ENCODE results near the gene SERPINC1.
"Not testable (repeated sequence)": the region's sequence is repeated elsewhere in the genome, so short reads cannot be mapped to it uniquely, and the experiment has no call there.

SERPINC1 gene

DNA sequence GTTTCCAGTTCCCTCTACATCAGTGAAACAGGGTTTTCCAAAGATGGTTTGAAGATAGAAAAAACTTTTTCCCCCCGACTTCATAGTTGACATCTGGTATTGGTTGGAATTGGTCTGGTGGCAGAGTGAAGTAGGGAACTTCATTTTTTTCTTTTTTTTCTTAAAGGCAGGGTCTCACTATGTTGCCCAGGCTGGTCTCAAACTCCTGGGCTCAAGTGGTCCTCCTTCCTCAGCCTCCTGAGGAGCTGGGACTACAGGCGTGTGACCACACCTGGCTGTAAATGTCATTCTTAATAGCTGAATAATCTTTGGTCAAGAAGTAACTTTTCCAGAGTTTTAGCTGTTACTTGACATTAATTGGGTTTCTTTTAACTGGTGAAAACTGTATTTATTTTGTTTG lies 27.2 kb downstream of the SERPINC1 start:
- no peak for DNase-seq

DNA sequence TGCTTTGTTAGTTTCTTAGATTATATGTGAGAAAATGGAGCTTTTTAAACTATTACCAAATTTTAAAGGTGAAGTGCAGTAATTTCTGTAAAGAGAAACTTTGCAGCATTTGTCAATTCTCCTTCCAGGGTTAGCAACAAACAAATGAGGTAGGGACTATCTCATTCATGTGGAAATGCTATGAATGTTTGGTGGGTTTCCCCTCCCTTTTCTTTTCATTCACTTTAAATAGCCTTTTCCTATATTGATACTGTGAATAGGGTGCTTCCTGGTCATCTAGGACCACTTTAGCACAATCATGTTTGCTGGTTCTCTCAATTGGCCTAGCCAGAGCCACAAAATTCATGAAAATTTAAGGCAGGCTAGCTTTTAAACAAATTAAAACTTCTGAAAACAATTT lies 28.4 kb downstream of the SERPINC1 start:
- DNase-seq: no peak

DNA sequence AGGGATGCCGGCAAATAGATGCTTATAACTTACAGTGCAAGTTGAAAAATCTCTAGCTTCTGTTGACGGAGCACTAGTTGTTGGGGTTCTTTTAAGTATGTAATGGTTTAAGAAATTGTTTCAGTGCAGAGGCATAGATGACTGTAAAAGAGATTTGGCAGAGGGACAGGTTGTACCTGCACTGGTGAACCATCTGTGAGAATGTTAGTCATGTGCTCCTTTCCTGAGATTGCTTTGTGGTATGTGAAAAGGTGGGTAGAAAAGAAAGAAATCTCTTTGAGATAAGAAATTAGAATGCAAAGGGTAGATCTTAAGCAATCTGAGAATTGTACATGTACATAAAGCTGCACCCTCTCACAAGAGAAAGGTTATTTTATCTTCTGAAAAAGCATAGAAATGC lies 29.5 kb downstream of the SERPINC1 start:
- no peak for DNase-seq

DNA sequence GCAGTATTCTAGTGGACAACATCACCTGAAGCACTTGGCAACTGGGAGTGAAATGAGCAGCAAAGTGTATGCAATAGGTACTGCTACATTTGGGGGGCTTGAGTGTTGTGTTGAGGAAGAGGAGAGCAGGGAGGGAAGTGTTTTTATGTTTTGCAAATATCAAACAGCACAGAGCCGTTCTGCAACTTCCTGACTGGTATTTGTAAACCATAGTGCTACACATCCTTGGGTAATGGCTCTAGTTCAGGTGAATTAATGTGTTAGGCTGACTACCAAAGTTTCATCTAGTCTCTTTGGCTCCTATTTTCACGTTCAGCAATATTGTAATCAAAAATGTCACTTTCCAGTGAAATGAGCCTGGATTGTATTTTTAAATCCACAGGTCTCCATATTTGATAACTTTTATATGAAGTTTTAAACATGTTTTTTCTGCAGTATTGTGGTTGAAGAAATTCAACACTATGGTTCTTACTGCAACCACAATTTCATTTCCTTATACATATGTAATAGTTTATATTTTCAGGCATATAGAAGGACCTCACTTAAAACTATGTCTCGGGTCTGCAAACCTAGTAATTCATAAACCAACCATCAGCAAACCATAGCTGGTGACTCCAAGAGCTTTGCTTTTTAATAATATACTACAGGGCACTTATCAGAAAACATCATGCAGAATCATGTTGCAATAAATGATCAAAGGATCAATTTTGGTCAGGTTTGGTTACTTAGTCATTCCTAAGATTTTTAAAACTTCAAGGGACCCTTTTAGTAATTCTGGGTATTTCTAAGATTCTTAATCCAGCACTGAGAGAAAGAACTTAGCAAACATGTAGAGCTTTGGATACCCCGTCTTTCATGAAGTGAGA lies 30.1 kb downstream of the SERPINC1 start:
- no peak for DNase-seq

DNA sequence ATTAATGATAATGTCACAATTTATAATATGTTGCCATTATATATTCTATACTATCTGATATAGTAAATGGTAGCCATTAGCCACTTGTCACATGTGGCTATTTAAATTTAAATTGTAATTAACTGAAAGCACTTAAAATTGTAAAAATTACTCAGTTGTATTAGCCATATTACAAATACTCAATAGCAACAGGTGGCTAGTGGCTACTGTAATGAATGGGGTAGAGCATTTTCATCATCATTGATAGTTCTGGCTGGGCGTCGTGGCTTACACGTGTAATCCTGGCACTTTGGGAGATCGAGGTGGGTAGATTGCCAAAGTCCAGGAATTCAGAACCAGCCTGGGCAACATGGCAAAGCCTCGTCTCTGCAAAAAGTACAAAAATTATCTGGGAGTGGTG lies 32.4 kb downstream of the SERPINC1 start:
- no peak for DNase-seq

DNA sequence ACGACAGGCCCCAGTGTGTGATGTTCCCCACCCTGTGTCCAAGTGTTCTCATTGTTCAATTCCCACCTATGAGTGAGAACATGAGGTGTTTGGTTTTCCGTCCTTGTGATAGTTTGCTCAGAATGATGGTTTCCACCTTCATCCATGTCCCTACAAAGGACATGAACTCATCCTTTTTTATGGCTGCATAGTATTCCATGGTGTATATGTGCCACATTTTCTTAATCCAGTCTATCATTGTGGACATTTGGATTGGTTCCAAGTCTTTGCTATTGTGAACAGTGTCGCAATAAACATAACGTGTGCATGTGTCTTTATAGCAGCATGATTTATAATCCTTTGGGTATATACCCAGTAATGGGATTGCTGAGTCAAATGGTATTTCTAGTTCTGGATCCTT lies 36.0 kb downstream of the SERPINC1 start:
- DNase-seq: not testable (repeated sequence)

DNA sequence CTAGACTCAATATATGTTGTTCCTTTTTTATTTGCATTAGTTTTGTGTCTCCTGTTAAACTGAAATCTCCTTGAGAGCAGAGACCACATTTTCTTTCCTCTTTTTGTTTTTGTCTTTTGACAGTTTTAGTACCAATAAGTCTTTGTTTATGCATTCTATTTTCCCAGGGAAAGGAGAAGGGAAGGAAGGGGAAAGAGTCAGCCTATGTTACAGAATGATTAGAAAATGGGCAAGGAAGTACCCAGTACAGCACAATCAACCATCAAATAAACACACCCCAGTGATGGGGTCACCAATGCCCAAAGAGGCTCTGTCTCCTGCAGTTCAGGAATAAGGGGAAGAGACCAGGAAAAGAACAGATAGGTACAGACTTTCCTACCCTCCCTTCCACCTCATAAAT lies 38.9 kb downstream of the SERPINC1 start:
- no peak for DNase-seq

DNA sequence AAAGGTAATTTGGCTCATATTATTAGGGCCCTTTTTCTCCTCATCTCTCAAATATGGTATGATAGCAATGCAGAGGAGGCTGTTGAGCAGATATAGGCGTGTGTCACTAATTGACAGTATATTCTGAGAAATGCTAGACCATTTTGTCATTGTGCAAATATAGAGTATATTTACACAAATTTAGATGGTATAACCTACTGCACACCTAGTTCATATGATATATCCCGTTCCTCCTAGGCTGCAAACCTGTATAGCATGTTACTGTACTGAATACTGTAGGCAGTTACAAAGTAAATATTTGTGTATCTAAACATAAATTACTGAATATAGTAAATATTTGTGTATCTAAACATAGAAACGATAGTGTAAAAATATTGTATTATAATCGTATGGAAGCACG lies 40.4 kb downstream of the SERPINC1 start:
- DNase-seq: no peak

DNA sequence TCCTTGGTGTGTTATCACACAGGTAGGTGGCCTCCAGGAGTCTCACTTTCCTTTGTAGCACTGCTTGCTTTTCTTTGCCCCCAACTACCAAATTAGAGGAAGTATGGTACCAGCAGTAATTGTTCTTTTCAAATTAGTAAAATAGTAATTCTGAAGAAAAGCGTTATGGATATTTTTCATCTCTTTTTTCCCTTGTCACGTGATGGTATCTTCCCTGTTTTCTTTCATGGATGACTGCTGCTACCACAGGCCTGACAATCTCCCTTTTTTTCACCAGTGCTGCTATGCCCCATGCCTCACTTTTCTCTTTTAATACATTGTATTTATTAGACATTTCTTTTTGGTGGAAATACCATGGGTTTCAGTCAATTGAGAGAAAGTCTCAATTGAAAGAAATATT lies 45.6 kb downstream of the SERPINC1 start:
- DNase-seq: no peak

DNA sequence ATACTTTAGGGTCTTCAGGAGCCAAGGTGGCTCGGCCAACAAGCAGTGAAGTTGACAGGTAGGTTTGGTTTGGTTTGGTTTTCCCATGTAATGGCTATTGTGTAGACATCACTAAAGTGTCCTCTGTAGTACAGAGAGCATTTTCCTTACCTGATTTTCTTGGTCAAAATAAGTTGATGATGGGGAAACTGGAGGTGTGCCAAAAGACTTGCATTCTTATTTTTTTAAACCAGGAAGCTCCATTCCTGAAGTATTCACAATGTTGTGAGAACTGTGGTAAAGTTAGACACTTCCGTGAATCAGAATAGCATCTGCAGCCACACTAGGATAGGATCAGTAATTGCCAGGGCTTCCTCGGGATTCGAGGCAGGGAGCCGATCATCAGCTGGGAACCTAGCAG lies 46.0 kb downstream of the SERPINC1 start:
- DNase-seq: no peak

DNA sequence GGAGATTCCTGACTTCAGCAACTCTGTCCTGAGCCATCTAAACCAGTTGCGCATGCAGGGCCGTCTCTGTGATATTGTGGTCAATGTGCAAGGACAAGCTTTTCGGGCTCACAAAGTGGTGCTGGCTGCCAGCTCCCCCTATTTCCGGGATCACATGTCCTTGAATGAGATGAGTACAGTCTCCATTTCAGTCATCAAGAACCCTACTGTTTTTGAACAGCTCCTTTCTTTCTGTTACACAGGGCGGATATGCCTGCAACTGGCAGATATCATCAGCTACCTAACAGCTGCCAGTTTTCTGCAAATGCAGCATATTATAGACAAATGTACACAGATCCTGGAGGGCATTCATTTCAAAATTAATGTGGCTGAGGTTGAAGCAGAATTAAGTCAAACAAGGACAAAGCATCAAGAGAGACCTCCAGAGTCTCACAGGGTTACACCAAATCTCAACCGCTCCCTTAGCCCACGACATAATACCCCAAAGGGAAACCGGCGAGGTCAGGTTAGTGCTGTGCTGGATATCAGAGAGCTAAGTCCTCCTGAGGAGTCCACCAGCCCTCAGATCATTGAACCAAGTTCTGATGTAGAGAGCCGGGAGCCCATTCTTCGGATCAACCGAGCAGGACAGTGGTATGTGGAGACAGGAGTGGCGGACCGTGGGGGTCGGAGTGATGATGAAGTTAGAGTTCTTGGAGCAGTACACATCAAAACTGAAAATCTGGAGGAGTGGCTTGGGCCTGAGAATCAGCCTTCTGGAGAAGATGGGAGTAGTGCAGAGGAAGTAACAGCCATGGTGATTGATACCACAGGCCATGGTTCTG lies 46.7 kb downstream of the SERPINC1 start:
- no peak for DNase-seq

DNA sequence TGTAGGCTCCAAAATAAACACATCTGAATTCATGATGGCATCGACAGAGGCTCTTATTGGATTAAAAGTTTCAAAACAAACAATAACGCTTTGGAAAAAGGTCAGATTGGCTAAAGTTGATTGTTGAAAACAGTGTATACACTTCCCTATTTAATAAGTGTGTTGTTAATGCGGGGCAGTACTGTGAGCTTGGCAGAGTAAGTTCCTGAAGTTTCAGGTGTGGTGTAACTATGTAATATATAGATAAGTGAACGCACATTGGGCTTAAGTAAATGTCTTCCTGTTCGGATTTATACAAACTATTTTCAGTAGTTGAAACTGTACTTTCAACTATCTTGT lies 48.1 kb downstream of the SERPINC1 start:
- DNase-seq: no peak

DNA sequence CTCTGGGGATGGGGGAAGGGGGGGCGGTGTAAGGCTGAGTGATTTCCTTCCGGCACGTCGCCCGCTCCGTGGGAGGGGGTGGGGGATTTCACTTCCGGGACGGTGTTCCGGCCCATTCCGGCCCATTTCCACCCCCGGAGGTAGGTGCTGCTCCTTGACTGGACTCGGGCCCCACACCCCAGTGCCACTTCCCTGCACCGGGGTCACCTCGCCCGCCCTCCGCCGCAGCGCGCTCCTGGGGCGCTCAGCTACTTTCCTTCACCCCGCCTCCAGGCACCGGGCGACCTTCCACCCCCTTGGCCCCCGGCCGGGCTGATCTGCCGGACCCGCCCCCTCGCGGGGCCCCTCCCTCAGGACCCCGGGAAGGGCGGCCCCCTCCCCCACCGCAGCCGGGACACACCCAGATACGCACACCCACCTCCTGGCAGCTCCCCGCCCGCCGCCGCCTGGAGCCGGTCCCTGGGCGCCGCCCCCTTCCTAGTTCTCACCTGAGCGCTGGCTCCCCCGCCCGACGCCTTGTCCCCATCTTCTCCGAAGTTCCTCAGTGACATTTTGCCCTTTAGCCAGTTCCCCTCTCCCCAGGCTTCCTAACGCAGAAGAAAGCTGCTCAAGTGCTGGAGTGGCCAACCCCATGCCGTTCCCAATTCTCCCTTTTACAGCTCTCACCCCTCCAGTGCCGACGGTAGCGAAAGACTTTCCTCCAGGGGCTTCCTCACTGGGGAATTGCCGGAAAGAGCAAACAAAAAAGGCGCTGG lies 48.7 kb downstream of the SERPINC1 start, which contains the start of gene ZBTB37:
Gene ZBTB37 (plus strand): TSS at position 115 of the 755 bp plus-strand sequence. CDS start 1,846 bp downstream, outside the sequence.
- DNase-seq: no peak

DNA sequence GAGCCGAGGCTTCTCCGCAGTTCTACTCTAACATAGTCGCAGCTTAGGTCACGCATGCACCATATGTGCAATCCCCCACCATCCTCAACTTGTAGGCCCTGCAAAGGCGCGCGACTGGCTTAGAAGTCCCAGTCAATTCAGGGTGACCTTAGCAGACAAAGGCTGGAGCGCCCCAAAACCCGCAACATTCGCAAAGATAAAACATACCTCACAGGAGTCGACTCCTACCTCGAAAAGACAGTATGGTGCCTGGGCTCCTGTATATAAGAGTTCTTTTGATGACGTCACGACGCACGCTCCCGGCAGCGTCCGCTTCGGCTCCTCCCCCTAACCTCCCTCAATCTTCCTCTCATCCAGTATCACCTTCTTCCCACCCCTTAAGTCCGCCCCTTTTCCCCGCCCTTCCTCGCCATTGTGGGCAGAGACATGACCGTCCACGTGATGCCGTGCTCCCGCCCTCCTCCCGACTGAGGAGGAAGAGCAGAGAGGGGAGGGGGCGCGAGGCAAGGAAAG lies 49.3 kb downstream of the SERPINC1 start, which contains the start of gene GAS5:
Gene GAS5 (minus strand): TSS at position 237 of the 513 bp plus-strand sequence.
- DNase-seq: peak; percentile 97

DNA sequence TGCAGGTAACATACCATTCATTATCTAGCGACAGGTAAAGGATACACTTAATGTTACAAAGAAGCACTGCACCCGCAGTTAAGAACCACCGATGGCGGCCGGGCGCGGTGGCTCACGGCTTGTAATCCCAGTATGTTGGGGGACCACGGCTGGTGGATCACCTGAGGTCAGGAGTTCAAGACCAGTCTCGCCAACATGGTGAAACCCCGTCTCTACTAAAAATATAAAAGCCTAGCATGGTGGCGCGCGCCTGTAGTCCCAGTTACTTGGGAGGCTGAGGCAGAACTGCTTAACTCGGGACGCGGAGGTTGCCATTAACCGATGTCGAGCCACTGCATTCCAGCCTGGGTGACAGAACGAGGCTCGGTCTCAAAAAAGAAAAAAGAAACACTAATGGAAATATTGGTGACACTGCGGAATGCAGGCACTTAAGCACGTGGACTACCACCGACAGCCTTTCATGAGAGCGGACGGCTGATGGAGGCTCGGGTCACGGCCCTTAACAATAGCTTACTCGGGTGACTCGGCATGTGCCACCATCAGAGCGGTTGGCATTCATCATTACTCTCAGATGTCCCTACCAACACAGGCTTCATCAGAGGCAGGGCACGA lies 49.9 kb downstream of the SERPINC1 start:
- no peak for DNase-seq

DNA sequence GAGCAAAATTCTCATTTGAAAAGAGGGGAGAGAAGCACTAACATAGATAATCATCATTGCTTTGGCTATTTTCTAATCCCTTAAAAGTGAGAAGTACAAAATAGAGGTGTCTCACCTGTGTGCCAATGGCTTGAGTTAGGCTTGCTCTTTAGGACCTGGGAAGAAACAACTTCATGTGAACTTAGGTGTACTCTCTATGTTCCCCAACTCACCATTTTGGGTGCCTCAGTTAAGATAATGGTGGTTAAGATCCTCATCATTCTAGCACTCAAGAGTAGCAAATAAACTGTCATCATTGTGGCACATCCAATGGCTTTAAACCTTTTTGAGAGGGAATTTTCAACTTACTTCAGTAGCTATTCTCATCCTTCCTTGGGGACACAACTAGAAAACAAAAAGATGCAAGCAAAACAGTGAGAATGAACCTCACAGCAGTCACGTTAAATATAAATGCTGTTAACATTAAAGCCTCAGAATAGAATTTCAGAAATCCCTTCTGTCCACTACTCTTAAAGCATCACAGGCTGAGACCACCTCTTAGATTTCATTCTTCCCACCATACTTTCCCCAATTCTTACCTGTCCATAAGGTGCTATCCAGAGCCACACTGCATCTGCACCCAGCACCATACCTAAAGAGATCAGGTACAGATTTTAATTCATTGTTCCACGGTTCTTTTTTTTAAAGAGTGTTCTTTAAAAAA lies 50.6 kb downstream of the SERPINC1 start:
- DNase-seq: no peak

DNA sequence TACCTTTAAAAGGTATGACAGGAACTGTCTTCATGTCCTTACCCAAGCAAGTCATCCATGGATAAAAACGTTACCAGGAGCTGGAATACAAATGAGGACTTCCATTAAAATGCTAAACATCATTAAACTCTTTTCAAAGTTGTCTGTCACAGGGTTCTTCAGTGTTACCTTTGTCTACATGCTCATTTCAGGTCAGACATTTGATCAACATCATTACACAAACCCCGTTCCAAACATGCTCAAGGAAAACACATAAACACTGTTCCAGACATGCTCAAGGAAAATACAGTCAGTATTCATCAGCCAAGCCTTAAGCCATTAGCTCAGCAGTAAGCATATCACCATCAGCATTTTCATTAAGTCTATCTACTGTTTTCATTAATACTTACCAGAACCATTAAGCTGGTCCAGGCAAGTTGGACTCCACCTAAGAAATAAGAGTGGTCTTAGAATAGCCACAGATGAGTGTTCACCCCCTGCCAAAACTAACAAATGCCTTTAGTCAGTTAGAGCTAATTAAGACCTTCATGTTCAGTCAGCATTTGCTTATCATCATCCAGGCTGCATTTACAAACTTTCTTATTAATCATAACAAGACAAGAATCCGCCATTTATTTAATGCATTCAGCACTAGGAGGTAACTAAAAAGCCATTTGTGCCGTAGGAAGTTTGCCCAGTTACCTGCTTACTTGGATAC lies 51.5 kb downstream of the SERPINC1 start:
- no peak for DNase-seq

DNA sequence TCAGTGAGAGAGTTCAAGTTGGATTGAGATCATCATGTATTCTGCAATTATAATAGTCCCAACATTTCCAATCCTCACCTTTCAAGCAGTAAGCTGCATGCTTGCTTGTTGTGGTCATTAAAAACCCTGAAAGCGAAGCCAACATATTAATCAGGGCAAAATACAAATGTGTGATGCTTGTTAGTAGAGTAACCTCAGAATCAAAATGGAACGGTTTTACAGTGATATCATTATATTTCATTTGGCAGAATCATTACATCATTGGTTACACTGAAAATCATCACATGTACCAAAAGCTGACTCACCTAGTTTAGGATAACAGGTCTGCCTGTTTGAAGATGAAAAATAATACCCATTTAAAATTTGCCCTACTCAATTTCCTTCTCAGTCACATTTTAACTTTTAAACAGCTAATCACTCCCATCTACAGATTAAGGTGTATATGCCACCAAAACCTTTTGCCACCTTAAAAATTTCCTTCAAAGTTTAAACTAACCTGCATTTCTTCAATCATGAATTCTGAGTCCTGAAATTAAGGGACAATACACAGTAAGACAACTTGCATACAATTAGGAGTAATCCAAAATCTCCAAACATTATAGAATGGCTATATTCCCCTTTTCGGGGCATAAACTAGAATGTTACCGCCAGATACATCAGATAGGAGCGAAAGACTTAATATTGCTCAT lies 52.8 kb downstream of the SERPINC1 start:
- no peak for DNase-seq

DNA sequence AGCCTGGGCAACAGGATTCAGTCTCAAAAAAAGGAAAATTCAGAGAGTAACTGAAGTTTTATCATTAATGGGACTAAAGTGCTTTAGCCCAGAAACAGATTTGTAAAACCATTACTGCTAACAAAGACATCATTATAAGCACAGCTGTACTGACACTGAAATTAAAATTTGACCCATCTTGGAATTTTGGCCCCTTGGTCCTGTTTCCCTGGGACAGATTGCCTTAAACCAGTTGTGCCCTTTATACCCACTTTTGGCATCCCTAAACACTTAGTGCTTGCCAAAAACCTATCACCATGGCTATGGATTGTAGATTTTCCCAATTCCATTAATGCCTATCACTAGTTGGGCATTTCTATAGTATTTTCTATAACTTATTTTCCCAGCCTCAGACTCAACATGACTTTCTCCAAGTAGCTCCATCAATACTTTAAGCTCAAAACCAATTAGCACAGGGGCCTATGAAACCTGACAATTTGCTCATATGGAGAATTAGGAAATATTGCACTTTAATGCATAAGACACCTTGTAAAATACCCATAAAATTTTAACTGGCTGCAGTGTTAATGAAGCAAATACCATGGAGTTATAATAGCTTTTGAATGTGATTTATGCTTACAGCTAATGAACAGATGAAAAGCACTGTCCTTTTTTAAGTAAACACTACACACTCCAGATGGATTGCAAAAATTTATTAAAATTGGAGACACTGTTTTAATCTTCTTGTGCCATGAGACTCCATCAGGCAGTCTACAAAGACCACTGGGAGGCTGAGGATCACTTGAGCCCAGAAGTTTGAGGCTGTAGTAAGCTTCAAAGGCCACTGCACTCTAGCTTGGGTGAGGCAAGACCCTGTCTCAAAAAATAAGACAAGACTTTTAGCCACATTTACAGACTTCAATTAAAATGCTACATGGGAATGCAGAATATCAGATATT lies 53.6 kb downstream of the SERPINC1 start:
- DNase-seq: no peak

Measured in T1000 (cell line).